ENCODE results near the gene HMGA1. TPM values are rescaled to one million over a fixed set of nuclear protein-coding genes. Genes with fewer than 3 reads are reported as not detected.

HMGA1 gene
- polyA plus RNA-seq, 1 donor from 2014 or later: 31.5 TPM

GRCh38 chr6:34190504-34191122 lies 46.1 kb upstream of the HMGA1 start:
- Histone ChIP-seq H3K9me2 (ENCODE audit: insufficient read depth, low read length) (no peaks in the 10 kb centered on the region), H3K36me3 (ENCODE audit: insufficient read depth, low read length) (no peaks in the 10 kb centered on the region), H4K20me1 (ENCODE audit: insufficient read depth) (no peaks in the 10 kb centered on the region), H3K27ac (ENCODE audit: low read length) (no peak overlapping the region), H3K4me3 (ENCODE audit: low read length) (no peak overlapping the region), H3K9me3 (ENCODE audit: low read length) (no peaks in the 10 kb centered on the region), H2AFZ (ENCODE audit: low read depth, low read length) (no peak overlapping the region), H3F3A (ENCODE audit: insufficient read depth, low read length, poor library complexity, severe bottlenecking) (no peaks in the 10 kb centered on the region), H3K27me3 (ENCODE audit: insufficient read depth, low read depth, low read length) (no peaks in the 10 kb centered on the region), H3K4me2 (ENCODE audit: low read length) (no peak overlapping the region), H3K79me2 (replicated peaks; ENCODE audit: insufficient read depth, low read length) (no peaks in the 10 kb centered on the region), H3K9ac (ENCODE audit: low read length) (no peak overlapping the region)
- TF ChIP-seq CTCF (IDR thresholded peaks at IDR 0.05; ENCODE audit: poor library complexity, severe bottlenecking) (no peak), MXI1 (conservative IDR thresholded peaks at IDR 0.05; ENCODE audit: poor library complexity, severe bottlenecking) (no peak), TAF1 (IDR thresholded peaks at IDR 0.05; ENCODE audit: low read depth) (no peak), REST (IDR thresholded peaks at IDR 0.05; ENCODE audit: borderline replicate concordance) (no peak), EZH2 (IDR thresholded peaks at IDR 0.05; ENCODE audit: borderline replicate concordance, insufficient read depth, low read length, poor library complexity, severe bottlenecking) (no peak), SMC3 (conservative IDR thresholded peaks at IDR 0.05; ENCODE audit: poor library complexity) (no peak), RAD21 (conservative IDR thresholded peaks at IDR 0.05) (no peak), EP300 (conservative IDR thresholded peaks at IDR 0.05; ENCODE audit: poor library complexity, severe bottlenecking) (no peak), POLR2AphosphoS5 (IDR thresholded peaks at IDR 0.05) (no peak)

- Histone ChIP-seq H3K4me2 (ENCODE audit: low read length) (no peak overlapping the region), H4K20me1 (ENCODE audit: insufficient read depth) (no peaks in the 10 kb centered on the region), H3F3A (ENCODE audit: insufficient read depth, low read length, poor library complexity, severe bottlenecking) (no peaks in the 10 kb centered on the region), H3K36me3 (ENCODE audit: insufficient read depth, low read length) (no peaks in the 10 kb centered on the region), H3K27me3 (ENCODE audit: insufficient read depth, low read depth, low read length) (no peaks in the 10 kb centered on the region), H3K9me2 (ENCODE audit: insufficient read depth, low read length) (no peaks in the 10 kb centered on the region), H3K4me3 (ENCODE audit: low read length) (no peak overlapping the region), H3K79me2 (replicated peaks; ENCODE audit: insufficient read depth, low read length) (no peaks in the 10 kb centered on the region), H3K9me3 (ENCODE audit: low read length) (no peaks in the 10 kb centered on the region), H2AFZ (ENCODE audit: low read depth, low read length) (no peak overlapping the region), H3K27ac (ENCODE audit: low read length) (no peak overlapping the region), H3K9ac (ENCODE audit: low read length) (no peak overlapping the region)
- no peak for TF ChIP-seq RAD21 (conservative IDR thresholded peaks at IDR 0.05)
- no peak for TF ChIP-seq EP300 (conservative IDR thresholded peaks at IDR 0.05; ENCODE audit: poor library complexity, severe bottlenecking)
- no peak for TF ChIP-seq CTCF (IDR thresholded peaks at IDR 0.05; ENCODE audit: poor library complexity, severe bottlenecking)
- no peak for TF ChIP-seq SMC3 (conservative IDR thresholded peaks at IDR 0.05; ENCODE audit: poor library complexity)
- no peak for TF ChIP-seq TAF1 (IDR thresholded peaks at IDR 0.05; ENCODE audit: low read depth)
- TF ChIP-seq MXI1 (conservative IDR thresholded peaks at IDR 0.05; ENCODE audit: poor library complexity, severe bottlenecking): no peak
- TF ChIP-seq REST (IDR thresholded peaks at IDR 0.05; ENCODE audit: borderline replicate concordance): no peak
- TF ChIP-seq EZH2 (IDR thresholded peaks at IDR 0.05; ENCODE audit: borderline replicate concordance, insufficient read depth, low read length, poor library complexity, severe bottlenecking): no peak
- TF ChIP-seq POLR2AphosphoS5 (IDR thresholded peaks at IDR 0.05): no peak
These were observed 41.9 kb upstream of the HMGA1 start for GRCh38 chr6:34194772-34195171.
